Thyroid gland (tissue), 4 donors: ENCODE results near the gene DENND1B.

Source experiments
- POLR2A ChIP-seq, 2 donors: fragments of 450-650 bp; IDR thresholded peaks; one replicate each; pipeline ENCODE4 v1.6.1; 2017; ENCODE audit warnings: antibody characterized with exemption in 2 of 2, mild to moderate bottlenecking in 2 of 2, moderate library complexity in 1 of 2
- TF ChIP-seq, protein P1 (sequence below), 6 experiments: fragments of 200-600 bp in 3 of 6; fragments of 450-650 bp in 3 of 6; sonication (generic) in 3 of 6; IDR thresholded peaks; one replicate each; pipeline ENCODE4 v1.5.1; 2016 to 2019; ENCODE audit warnings: antibody characterized with exemption in 6 of 6, mild to moderate bottlenecking in 2 of 6, inconsistent platforms in 1 of 6, moderate library complexity in 1 of 6

DNA sequence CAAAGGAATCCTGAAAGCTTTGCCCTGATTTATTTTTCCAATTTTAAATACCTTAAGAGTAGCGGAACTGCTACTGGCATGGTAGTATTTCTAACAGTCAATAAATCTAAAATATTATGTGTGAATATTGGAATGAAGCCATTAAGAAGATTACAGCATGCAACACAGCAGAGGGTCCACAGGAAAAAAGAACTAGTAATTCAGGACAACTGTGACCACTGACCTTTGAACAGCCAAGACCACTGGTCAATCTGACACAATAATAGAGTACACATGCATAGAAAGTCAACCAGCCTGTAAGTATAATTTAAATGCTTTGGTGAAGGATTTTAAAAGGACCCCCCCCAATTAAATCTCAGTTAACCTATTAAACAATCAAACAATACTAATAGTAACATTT lies 171.0 kb downstream of the DENND1B start:
- TF ChIP-seq, protein P1, sequence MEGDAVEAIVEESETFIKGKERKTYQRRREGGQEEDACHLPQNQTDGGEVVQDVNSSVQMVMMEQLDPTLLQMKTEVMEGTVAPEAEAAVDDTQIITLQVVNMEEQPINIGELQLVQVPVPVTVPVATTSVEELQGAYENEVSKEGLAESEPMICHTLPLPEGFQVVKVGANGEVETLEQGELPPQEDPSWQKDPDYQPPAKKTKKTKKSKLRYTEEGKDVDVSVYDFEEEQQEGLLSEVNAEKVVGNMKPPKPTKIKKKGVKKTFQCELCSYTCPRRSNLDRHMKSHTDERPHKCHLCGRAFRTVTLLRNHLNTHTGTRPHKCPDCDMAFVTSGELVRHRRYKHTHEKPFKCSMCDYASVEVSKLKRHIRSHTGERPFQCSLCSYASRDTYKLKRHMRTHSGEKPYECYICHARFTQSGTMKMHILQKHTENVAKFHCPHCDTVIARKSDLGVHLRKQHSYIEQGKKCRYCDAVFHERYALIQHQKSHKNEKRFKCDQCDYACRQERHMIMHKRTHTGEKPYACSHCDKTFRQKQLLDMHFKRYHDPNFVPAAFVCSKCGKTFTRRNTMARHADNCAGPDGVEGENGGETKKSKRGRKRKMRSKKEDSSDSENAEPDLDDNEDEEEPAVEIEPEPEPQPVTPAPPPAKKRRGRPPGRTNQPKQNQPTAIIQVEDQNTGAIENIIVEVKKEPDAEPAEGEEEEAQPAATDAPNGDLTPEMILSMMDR (IDR thresholded peaks at IDR 0.05), result no peak
- TF ChIP-seq POLR2A (IDR thresholded peaks at IDR 0.05), result no peak
